Inflammatory macrophage treated with lipopolysaccharide for 4 hours (primary cell): Measurements from ENCODE around the gene NUP210.
A peak's percentile ranks its signal among the peaks of the same experiment; 100 is the strongest.
"Not testable (repeated sequence)": the region's sequence is repeated elsewhere in the genome, so short reads cannot be mapped to it uniquely, and the experiment has no call there.

Source experiments
- DNase-seq: peaks from one replicate; pipeline ENCODE4 v3.0.0-alpha.2; 2020

NUP210 gene

GRCh38 chr3:13429631-13430291 is 9.6 kb upstream of the NUP210 start:
- DNase-seq = no peak

DNA sequence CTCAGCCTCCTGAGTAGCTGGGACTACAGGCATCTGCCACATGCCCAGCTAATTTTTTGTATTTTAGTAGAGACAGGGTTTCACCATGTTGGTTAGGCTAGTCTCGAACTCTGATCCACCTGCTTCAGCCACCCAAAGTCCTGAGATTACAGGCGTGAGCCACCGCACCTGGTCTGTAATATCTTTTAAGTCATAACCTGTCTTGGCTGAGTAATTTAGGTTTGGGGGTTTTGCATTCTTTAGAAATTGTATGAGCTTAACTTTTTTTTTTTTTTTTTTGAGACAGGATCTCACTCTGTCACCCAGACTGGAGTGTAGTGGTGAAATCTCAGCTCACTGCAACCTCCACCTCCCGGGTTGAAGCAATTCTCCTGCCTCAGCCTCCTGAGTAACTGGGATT is 8.6 kb upstream of the NUP210 start:
- not testable (repeated sequence) for DNase-seq

DNA sequence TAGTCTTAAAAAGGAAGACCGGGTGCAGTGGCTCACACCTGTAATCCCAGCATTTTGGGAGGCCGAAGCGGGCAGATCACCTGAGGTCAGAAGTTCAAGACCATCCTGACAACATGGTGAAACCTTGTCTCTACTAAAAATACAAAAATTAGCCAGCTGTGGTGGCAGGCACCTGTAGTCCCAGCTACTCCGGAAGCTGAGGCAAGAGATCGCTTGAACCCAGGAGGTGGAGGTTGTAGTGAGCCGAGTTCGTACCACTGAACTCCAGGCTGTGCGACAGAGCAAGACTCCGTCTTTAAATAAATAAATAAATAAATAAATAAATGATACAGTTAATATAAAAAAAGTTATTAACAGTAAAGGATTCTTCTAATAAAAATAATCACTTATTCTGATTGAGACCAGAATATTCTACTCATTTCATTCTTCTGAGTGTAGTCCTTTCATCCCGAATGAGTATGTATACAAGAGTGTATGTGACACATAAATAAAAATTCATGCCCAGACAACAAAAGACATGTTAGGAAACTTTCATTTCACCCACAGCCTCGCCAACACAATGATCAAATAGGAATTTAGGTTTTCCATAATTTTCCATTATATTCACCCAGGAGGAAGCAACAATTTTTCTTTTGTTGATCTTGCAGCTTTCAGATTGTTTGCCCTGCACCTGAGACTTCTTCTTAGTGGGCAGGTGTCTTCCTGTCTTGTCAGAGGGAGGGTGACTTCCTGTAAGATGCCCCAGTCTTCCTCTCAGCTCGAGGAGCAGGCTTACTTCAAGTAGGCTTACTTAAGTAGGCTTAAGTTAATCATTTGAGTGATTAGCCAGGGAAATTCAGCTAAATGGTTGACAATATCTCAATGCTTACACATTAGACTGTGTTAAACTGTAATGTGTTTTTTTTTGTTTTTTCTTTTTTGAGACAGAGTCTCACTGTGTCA is 7.8 kb upstream of the NUP210 start:
- no peak for DNase-seq

GRCh38 chr3:13426591-13426990 is 6.5 kb upstream of the NUP210 start:
- no peak for DNase-seq

- DNase-seq = no peak
Measured at GRCh38 chr3:13425689-13426088, 5.6 kb upstream of the NUP210 start.

DNA sequence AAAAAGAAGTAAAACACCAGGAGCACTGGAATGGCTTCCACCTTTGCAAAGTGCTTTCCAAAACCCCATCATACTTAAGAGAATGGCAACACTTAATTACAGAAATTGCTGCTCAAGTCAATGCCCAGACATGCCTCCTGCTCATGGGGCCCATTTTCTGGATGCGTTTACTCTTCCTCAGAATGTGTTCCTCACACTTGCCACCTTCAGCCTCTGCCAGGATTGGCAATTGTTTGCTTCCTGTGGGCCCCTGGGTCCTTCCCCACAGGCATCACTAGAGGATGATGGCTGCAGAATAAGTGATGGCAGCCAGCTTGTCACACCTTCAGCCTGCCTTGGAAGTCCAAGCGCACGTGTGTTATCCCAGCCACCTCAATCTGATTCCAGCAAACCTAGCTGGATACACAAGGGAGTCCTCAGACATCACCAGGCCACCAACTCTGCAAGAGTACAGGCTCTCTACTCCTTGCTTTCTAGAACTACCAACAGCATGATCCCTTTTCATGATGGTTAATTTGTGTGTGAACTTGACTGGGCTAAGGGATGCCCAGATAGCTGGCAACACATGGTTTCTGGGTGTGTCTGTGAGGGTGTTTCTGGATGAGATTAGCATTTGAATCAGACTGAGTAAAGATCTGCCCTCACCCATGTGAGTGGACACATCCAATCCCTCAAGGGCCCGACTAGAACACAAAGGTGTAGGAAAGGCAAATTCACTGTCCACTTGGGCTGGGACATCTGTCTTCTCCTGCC is 4.9 kb upstream of the NUP210 start:
- DNase-seq = no peak

DNA sequence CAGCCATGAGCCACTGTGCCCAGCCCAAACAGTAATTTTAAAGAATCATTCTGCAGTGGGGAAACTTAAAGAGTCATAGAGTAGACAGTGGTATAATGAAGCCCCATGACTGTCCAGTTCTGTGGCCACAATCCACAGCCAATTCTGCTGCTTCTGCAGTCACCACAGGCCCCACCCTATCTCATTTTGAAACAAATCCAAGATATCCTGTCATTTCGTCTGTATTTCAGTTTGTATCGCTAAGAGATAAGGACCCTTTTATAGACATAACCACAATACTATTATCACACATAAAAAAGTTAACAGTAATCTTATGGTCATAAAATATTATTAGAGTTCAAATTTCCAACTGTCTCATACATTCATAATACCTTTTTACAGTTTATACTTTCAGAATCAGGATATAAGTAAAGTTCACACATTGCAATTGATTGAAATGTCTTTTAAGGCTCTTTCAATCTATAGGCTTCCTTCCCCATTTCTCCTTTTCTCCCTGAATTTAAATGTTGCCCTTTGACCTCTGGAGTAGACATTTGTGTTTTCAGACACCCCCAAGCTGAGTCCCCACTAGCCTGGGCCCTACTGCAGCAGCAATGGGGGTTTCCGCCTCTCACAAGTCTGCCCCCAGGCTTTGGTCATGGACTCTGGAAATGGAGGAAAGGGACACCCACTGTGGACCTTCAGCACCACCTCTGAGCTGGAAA is 4.2 kb upstream of the NUP210 start:
- no peak for DNase-seq

GRCh38 chr3:13420831-13421765 is 976 bp upstream of the NUP210 start:
- DNase-seq = peak; percentile 72

DNA sequence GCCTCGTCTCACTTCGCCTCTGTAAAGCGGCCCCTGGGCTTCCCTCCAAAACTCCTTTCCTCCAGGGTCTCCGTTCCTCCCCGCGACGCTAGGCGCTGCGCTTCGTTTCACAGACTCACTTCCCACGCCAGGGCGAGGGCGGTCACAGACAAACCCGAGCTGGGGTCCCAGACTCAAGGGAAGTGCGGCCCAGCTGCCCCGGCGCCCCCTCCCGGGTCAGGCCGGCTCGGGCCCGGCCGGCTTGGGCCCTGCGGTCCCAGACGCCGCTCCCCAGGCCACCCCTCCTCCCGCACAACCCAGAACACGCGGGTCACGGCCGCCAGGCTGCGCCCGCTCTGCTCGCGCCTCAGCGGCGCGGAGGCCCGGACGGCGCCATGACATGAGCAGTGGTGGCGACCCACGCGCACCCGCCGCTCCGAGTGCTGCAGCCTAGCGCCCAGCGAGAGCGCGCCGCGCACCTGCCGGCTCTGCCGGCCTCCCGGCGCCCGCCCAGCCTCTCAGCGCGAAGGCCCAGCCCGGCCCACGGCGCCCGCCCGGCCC is 547 bp downstream of the NUP210 start:
- DNase-seq = peak; percentile 49

DNA sequence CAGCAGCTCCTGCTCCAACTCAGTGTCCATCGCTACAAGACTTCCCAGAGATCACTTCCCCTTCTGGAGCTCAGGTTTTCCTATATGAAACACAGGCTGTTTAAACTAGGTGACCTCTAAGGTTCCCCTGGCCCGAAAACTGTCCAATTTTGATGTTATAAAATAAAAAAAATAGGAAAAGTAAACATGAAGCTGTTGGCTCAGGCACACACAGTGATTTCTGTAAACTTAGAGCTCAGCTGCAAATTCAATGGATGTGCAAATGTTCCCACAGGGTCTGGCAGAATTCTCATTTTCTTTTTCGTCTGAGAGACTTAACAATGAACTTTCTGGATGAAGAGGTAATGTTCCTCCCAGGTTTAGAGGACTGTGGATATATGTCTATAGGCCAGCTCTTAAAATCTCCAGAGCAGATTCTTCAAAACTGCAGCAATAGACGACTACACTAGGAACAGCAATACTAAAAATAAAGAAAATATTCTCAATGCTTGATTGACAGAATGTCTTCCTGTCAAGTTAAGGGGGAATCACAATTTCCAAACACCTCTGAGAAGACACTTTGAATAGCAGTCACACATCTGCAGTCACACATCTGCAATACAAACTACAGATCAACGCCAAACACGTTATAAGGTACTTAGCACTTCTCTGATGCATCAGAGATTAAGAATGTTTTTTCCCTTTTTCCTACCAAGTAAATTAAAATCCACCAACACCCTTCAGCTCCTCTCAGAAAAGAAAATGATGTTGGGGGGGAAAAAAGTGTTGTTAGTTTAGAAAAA is 2.8 kb downstream of the NUP210 start:
- no peak for DNase-seq

DNA sequence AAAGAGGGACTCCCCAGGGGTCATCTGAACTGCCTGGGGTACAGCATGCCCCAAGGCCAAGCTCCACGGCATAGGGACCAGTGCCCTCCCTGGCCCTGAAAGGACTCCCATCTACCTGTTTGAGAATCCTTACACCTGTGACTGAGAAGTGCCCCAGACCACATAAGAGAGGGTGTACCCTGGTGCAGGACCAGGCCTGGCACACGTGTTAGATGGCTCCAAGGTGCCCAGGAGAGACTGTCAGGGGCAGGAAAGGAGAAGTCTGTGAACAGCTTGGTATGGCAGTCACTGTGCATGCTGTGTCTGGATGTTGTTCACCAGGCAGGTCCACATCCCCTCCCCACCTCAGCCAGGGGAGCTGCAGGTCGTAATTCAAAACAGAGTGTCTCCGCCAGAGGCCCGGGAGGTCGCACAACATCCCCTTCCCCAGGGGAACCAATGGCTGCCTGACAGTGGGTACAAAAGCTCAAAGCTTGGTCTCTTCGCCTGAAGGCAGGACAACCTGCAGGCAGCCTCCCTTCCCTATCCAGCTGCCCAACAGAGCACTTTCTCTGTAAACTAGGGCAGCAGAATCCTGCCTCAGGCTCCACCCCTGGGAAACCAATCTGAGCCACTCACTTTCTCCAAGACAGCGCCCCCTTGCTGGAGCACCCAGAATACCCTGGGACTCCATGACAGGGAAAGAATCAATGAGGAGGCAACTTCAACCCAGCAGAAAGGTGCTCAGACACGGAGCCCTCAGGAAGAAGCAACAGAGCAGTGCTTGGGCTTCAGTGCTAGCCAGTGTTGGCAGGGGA is 3.9 kb downstream of the NUP210 start:
- no peak for DNase-seq

DNA sequence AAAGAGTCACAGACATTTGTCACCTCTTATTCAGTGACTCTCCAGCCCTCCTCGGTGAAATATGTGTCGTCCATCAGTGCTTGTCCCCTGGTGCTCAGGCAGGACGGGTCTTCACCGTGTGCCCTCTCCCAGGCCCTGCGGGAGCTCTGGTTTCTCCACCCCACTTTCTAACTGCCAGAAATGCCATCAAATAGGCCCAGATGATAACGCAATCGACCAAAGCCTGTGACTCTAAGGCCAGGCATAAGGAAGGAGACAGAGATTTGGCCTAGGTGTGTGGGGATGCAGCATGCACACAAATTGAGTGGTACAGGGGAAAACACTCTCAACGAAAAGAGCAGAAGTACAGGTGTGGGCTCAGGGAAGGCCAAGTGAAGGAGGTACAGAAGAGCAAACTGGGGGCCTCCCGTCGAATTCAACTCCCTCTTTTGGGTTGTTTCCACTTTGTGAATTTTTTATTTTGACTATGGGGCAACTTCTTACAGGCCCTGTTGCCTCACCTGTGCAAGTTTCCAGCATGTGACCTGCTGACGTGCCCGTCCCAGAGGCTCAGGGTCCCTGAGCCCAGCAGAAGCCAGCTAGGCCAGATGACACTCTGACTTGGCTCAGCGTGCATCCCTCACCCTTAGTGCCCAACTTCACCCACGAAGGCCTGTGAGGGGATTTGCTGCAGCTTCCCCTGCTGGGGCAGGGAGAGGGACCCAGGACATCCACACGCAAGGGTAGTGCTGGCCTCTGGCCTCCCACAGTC is 4.7 kb downstream of the NUP210 start:
- no peak for DNase-seq

DNA sequence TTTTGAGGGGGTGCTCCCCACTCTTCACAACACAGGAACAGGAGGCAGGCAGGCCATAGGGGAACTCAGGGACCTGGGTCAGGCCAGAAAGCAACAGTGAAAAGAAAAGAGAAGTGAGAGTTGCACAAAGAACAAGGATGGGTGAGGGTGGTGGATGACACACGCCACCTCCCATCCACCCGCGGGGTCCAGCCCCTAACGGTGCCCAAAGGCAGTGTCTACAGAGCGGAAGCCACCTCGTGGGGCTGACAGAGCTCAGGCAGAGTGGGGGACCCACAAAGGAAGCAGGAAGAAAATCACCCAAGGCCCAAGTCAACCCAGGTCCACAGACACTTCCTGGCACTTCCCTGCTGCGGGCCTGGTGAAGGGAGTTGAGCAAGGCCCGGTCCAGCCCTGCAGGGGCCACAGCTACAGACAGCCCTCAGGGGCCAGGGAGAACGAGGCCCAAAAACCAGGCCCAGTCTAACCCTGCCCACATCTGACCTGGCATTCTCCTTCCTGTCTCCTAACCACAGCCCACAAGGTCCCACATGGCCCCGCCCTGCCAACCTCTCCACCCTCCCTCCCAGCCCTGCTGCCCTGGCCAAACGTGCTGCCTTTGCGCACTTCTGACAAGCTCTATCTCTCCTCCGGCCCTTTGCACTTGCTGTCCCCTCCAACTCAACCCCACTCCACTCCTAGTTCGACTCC is 5.9 kb downstream of the NUP210 start:
- DNase-seq = peak; percentile 92

GRCh38 chr3:13411186-13411860 is 8.8 kb downstream of the NUP210 start:
- DNase-seq = no peak

GRCh38 chr3:13408890-13409289 is 11.2 kb downstream of the NUP210 start:
- DNase-seq = no peak

GRCh38 chr3:13407926-13408325 is 12.2 kb downstream of the NUP210 start:
- no peak for DNase-seq

DNA sequence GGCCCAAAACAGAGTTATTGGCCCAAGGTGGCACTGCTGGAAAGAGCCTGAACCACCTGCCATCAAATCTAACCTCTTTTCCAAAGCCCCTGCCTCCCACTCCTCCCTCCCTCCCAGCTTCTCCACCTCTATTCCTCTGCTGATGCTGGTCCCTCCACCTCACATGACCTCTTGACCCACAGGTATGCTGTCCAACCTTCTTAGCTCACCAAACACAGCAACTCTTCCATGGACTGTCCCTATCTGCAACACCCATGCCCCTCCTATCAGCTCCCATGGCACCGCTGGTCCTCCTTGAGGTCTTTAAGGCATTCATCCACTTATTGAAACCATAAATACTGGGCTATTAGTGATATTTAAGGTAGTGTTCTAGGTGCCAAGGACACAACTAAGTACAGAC is 12.6 kb downstream of the NUP210 start:
- DNase-seq = no peak

GRCh38 chr3:13406190-13406589 is 13.9 kb downstream of the NUP210 start:
- no peak for DNase-seq
